Endodermal cell (in vitro differentiated cells): Measurements from ENCODE around the gene INSRR. TPM values are rescaled to one million over a fixed set of nuclear protein-coding genes. Genes with fewer than 3 reads are reported as not detected.

ENCODE experiments used
- DNase-seq: peaks from one replicate; pipeline ENCODE4 v3.0.0-alpha.2; 2017
- H3K27ac ChIP-seq: 2 replicates; pipeline ENCODE4 v1.5.1; 2013; ENCODE audit warnings: mild to moderate bottlenecking, low read depth, low read length, moderate library complexity
- H3K27me3 ChIP-seq: 2 replicates; pipeline ENCODE4 v1.6.1; 2013; ENCODE audit warnings: mild to moderate bottlenecking, low read length, moderate library complexity; ENCODE audit not compliant: insufficient read depth, control insufficient read depth, poor library complexity, severe bottlenecking
- H3K36me3 ChIP-seq: 2 replicates; pipeline ENCODE4 v1.7.0; 2013; ENCODE audit warnings: mild to moderate bottlenecking, low read length, moderate library complexity; ENCODE audit not compliant: control insufficient read depth, insufficient read depth
- H3K4me1 ChIP-seq: one replicate; pipeline ENCODE4 v1.7.0; 2013; ENCODE audit warnings: low read length; ENCODE audit not compliant: control insufficient read depth, insufficient read depth
- H3K4me3 ChIP-seq: 2 replicates; pipeline ENCODE4 v1.5.1; 2013; ENCODE audit warnings: mild to moderate bottlenecking, low read length, moderate library complexity
- H3K9ac ChIP-seq: 2 replicates; pipeline ENCODE4 v1.6.1; 2013; ENCODE audit warnings: mild to moderate bottlenecking, low read length, moderate library complexity; ENCODE audit not compliant: poor library complexity, severe bottlenecking; ENCODE audit errors: extremely low read depth
- H3K9me3 ChIP-seq: 2 replicates; pipeline ENCODE4 v1.6.1; 2013; ENCODE audit warnings: mild to moderate bottlenecking, low read length, moderate library complexity; ENCODE audit not compliant: control insufficient read depth
- H3K27ac Mint-ChIP-seq: 2 replicates; pipeline ENCODE4 v1.8.0; 2020; ENCODE audit warnings: mixed read lengths
- H3K27me3 Mint-ChIP-seq: 2 replicates; pipeline ENCODE4 v1.8.0; 2021; ENCODE audit warnings: mild to moderate bottlenecking, mixed read lengths; ENCODE audit not compliant: insufficient read depth
- H3K36me3 Mint-ChIP-seq: 2 replicates; pipeline ENCODE4 v1.8.0; 2020; ENCODE audit warnings: low read depth, mixed read lengths
- H3K4me1 Mint-ChIP-seq: 2 replicates; pipeline ENCODE4 v1.8.0; 2020; ENCODE audit warnings: mixed read lengths
- H3K4me3 Mint-ChIP-seq: 2 replicates; pipeline ENCODE4 v1.8.0; 2020; ENCODE audit warnings: mild to moderate bottlenecking, moderate library complexity, mixed read lengths
- H3K9me3 Mint-ChIP-seq: 2 replicates; pipeline ENCODE4 v1.8.0; 2020; ENCODE audit warnings: mild to moderate bottlenecking, mixed read lengths
- WGBS, 2 experiments: methylation state at CpG; one replicate each; pipeline versions ENCODE4 v1.1.5 to v1.1.7; 2013; ENCODE audit warnings: missing lambda C conversion rate in 2 of 2, mixed read lengths in 1 of 2; ENCODE audit not compliant: insufficient coverage in 1 of 2, insufficient read length in 1 of 2; 5-methylcytosine and 5-hydroxymethylcytosine counted together
- total RNA-seq, 2 donors: library from RNA; stranded (reverse); fragmentation: NEBNext Ultra II Directional in 1 of 2; extraction: Animal tissue kit (Norgen Biotek cat#: 25700) in 1 of 2; gene quantifications; 2 replicates in 1 of 2; 3 replicates in 1 of 2; pipeline ENCODE4 v1.2.1, GENCODE V29; 2021
- TF ChIP-seq, protein P1 (sequence below): fragments of 200-600 bp; sonication (generic); conservative IDR thresholded peaks from 2 replicates; pipeline ENCODE4 v1.5.0; 2021; ENCODE audit warnings: antibody characterized with exemption, mild to moderate bottlenecking

The INSRR gene
- total RNA-seq, 2 donors from 2014 or later: 0.07 to 0.09 TPM

DNA sequence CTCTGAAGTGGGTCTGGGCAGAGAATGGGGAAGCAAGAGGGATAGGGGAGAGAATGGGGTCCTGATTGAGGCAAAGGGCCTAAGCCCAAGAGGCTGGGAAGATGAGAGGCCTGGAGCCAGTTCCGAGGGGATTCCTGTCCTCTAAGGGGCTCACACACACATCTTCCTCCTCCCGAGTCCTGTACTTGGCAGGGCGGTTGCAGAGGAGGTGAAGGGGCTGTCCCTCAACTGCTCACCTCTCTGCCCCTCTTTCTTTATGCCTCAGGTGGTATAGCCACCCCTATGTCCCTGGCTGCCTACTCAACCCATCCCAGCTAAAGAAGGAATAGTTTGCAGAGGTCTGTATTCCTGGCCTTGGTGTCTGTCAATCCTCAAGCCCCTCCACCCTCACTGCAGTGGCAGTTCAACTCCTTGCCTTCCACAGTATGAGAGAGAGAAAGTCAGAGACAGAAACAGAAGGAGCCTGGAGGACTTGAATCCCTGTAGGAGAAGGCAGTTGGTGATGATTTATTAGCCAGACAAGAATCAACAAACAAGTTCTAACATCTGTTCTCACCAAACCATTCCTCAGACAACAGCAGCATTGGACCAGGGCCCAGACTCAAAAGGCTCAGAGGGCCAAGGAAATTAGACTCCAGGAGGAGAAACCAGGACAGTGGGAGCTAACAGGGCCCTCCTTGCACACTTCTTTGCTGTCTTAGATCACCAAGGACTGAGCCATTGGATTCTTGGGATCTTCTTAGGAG lies 53.0 kb downstream of the INSRR start:
- H3K36me3 Mint-ChIP-seq: peaks cover 8% of the 10 kb centered on the region
- DNase-seq: no peak
- H3K9me3 Mint-ChIP-seq: no peaks in the 10 kb centered on the region
- H3K4me3 Mint-ChIP-seq: no peak overlapping the region
- Histone ChIP-seq H3K27me3 (no peaks in the 10 kb centered on the region), H3K4me1 (peaks cover 9% of the 10 kb centered on the region), H3K4me3 (no peak overlapping the region), H3K36me3 (peaks cover 13% of the 10 kb centered on the region), H3K27ac (no peak overlapping the region), H3K9me3 (no peaks in the 10 kb centered on the region), H3K9ac (no peak overlapping the region)
- whole genome bisulfite sequencing, 2 experiments: 87 to 89% methylated on average over 3 of the region's 3 CpGs
- no peak overlapping the region for H3K27ac Mint-ChIP-seq
- peaks cover 10% of the 10 kb centered on the region for H3K4me1 Mint-ChIP-seq
- TF ChIP-seq, protein P1, sequence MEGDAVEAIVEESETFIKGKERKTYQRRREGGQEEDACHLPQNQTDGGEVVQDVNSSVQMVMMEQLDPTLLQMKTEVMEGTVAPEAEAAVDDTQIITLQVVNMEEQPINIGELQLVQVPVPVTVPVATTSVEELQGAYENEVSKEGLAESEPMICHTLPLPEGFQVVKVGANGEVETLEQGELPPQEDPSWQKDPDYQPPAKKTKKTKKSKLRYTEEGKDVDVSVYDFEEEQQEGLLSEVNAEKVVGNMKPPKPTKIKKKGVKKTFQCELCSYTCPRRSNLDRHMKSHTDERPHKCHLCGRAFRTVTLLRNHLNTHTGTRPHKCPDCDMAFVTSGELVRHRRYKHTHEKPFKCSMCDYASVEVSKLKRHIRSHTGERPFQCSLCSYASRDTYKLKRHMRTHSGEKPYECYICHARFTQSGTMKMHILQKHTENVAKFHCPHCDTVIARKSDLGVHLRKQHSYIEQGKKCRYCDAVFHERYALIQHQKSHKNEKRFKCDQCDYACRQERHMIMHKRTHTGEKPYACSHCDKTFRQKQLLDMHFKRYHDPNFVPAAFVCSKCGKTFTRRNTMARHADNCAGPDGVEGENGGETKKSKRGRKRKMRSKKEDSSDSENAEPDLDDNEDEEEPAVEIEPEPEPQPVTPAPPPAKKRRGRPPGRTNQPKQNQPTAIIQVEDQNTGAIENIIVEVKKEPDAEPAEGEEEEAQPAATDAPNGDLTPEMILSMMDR: no peak
- H3K27me3 Mint-ChIP-seq: peaks cover 6% of the 10 kb centered on the region

DNA sequence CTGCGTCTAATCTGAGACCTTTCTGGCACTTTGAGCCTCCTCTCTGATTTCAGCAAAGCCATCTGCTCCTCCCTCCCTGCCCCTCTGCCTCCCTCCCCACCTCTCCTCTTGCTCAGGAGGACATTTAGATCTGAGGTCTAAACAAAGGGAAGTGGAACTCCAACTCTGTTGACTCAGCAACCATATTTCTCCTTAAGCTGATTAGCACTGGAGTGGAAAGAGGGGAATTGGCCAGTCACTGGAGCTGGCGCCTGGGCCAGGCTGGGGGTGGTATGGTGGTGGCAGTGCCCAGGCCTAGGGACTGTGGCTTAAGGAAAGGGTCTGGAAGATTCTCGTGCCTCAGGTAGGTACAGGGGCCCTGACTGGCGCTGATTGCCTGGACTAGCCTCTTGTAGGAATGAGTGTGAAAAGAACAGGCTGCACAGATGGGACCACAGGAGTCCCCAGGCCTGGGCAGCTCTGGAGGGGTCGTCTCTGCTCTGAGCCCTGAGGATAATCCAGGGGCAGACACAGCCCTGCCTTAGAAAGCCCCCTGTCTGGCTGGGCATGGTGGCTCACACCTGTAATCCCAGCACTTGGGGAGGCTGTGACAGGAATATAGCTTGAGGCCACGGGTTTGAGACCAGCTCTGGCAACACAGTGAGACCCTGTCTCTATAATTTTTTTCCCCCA lies 54.2 kb downstream of the INSRR start:
- H3K36me3 ChIP-seq: peaks cover 25% of the 10 kb centered on the region
- TF ChIP-seq, protein P1: no peak
- Mint-ChIP-seq H3K36me3 (peaks cover 19% of the 10 kb centered on the region), H3K4me3 (no peak overlapping the region), H3K9me3 (no peaks in the 10 kb centered on the region), H3K27ac (no peak overlapping the region), H3K27me3 (peaks cover 5% of the 10 kb centered on the region), H3K4me1 (peaks cover 10% of the 10 kb centered on the region)
- no peak for DNase-seq
- no peak overlapping the region for H3K27ac ChIP-seq
- H3K27me3 ChIP-seq: no peaks in the 10 kb centered on the region
- H3K9me3 ChIP-seq: no peaks in the 10 kb centered on the region
- WGBS, 2 experiments: 68 to 72% methylated on average over 4 to 6 of the region's 6 CpGs
- peaks cover 9% of the 10 kb centered on the region for H3K4me1 ChIP-seq
- H3K4me3 ChIP-seq: no peak overlapping the region
- H3K9ac ChIP-seq: no peak overlapping the region

DNA sequence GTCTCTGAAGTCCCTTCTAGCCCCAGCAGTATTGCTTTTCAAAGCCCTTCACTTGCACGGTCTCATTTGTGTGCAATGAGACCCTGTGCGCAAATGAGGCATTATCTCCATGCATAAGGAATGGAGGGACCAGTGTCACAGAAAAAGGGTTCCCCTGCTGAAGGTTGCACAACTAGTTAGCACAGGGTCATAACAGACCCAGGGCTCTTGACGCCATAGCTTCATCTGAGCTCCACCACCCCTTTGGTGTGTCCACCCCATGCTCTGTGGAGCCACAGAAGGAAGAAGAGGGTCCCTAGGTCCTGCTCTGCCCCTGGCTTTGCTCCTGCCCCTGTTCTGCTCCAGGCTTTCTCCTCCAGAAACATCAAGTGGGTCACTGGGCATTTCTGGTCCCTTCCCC lies 54.9 kb downstream of the INSRR start:
- WGBS, 2 experiments: 94 to 97% methylated on average over 3 of the region's 3 CpGs
- Mint-ChIP-seq H3K27ac (no peak overlapping the region), H3K9me3 (no peaks in the 10 kb centered on the region), H3K4me3 (no peak overlapping the region), H3K4me1 (peaks cover 10% of the 10 kb centered on the region), H3K36me3 (peaks cover 23% of the 10 kb centered on the region), H3K27me3 (peaks cover 5% of the 10 kb centered on the region)
- no peaks in the 10 kb centered on the region for H3K9me3 ChIP-seq
- no peak overlapping the region for H3K4me3 ChIP-seq
- TF ChIP-seq, protein P1: no peak
- H3K27me3 ChIP-seq: no peaks in the 10 kb centered on the region
- H3K4me1 ChIP-seq: peaks cover 9% of the 10 kb centered on the region
- no peak overlapping the region for H3K27ac ChIP-seq
- peaks cover 32% of the 10 kb centered on the region for H3K36me3 ChIP-seq
- no peak overlapping the region for H3K9ac ChIP-seq
- no peak for DNase-seq
